ENCODE results near the gene CEP44.

The CEP44 gene

DNA sequence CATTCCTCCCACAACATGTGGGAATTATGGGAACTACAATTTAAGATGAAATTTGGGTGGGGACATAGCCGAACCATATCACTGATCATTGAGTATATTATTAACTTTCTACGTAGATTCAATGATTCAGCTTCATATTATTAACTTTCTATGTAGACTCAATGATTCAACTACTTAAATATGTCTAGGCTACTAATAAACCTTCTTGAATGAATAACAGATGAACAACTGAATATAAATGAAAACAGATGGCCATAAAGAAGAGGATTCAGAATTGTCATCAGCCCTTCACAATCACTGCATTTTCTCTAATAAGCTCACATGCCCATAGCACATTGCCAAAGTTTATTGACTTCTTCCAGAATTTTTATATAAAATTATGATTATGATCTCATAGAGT, 57.0 kb downstream of the CEP44 start:
- no peak for DNase-seq (ENCODE audit: low read depth)
- TF ChIP-seq, protein P1, sequence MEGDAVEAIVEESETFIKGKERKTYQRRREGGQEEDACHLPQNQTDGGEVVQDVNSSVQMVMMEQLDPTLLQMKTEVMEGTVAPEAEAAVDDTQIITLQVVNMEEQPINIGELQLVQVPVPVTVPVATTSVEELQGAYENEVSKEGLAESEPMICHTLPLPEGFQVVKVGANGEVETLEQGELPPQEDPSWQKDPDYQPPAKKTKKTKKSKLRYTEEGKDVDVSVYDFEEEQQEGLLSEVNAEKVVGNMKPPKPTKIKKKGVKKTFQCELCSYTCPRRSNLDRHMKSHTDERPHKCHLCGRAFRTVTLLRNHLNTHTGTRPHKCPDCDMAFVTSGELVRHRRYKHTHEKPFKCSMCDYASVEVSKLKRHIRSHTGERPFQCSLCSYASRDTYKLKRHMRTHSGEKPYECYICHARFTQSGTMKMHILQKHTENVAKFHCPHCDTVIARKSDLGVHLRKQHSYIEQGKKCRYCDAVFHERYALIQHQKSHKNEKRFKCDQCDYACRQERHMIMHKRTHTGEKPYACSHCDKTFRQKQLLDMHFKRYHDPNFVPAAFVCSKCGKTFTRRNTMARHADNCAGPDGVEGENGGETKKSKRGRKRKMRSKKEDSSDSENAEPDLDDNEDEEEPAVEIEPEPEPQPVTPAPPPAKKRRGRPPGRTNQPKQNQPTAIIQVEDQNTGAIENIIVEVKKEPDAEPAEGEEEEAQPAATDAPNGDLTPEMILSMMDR (IDR thresholded peaks at IDR 0.05; ENCODE audit: low read depth, low read length, missing control alignments): no peak
- no peak overlapping the region for H3K4me3 ChIP-seq (ENCODE audit: low read depth, low read length)

DNA sequence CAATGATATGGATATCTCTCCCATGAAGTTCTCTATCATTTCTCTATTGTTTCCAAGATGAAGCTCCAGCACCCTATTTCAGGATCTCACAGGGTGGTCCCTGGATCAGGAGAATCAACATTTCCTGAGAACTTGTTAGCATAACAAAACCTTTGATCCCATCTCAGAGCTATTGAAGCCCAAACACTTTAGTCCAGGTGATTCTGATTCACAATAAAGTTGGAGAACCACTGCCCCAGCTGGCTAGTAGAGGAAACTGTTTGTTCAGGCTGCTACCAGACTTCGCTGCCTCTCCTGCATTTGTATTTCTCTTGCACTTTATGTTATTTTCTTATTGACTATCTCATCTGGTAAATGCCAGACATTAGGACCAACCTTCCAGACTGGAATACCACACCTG, 65.4 kb downstream of the CEP44 start:
- no peak for DNase-seq (ENCODE audit: low read depth)
- no peak overlapping the region for H3K4me3 ChIP-seq (ENCODE audit: low read depth, low read length)
- TF ChIP-seq, protein P1 (IDR thresholded peaks at IDR 0.05; ENCODE audit: low read depth, low read length, missing control alignments): no peak

DNA sequence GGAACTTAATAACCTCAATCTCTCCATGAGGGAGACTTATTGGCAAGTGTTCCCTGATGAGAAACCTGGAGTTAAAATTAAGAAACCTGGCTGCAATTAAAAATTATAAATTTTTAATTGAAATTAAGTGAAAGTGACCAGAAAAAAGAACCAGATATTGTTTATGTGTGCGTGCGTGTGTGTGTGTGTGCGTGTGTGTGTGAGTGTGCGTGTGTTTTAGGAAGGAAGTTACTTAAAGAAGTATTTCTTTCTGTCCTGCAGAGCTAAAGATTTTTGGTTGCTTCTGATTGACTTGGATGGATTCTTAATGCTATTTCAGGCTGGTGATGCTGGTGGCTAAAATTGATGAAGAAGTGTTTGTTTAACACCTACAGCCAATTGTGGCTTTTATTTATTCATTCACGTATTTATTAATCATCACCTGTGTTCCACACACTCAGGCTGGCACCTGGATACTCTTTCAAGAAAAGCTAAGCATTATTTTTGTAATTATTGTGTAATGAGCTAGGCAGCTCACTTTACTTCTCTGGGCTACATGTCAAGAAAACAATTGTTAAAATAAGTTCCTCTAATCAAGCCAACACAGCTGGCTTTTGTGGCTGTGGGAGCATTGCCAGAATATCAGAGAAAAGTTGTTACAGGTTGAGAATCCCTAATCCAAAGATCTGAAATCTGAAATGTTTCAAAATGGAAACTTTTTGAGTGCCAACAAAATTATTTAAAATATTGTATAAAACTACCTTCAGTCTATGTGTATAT, 68.5 kb downstream of the CEP44 start:
- H3K4me3 ChIP-seq (ENCODE audit: low read depth, low read length): no peak overlapping the region
- TF ChIP-seq, protein P1 (IDR thresholded peaks at IDR 0.05; ENCODE audit: low read depth, low read length, missing control alignments): no peak
- no peak for DNase-seq (ENCODE audit: low read depth)

DNA sequence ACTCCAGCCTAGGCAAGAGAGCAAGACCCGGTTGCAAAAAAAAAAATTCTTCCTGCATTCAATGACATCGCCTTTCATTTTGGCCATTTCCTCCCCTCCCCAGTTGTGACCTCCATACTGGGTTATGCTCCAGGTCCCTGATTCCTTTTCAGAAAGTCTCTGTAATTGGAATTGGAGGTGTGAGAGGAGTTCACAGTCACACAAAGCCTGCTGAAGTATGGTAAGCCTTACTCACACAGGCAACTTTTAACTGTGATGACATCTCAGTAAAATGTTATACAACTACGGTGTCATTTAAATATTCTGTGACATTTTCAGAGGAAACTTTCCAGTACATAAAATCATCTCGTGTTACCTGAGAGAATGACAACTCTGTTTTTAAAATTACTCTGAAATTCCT, 73.6 kb downstream of the CEP44 start:
- H3K4me3 ChIP-seq (ENCODE audit: low read depth, low read length): no peak overlapping the region

DNA sequence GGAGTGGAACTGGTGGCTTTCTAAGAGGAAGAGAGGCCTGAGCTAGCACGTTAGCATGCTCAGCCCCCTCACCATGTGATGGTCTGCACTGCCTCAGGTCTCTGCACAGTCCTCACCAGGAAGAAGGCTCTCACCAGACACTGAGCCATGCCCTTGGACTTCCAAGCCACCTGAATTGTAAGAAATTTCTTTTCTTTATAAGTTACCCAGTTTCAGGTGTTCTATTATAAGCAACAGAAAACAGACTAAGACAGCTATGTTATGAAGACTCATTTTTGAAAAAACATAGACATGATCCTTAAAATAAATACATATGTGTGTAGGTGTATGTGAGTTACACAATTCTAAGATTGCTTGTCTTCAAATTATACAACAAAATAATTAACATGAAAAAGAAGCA, 74.7 kb downstream of the CEP44 start:
- no peak overlapping the region for H3K4me3 ChIP-seq (ENCODE audit: low read depth, low read length)
- TF ChIP-seq, protein P1 (IDR thresholded peaks at IDR 0.05; ENCODE audit: low read depth, low read length, missing control alignments): no peak
- DNase-seq (ENCODE audit: low read depth): no peak

More for the DNA sequence above, 73.6 kb downstream of the CEP44 start:
- no peak for DNase-seq (ENCODE audit: low read depth)
- TF ChIP-seq, protein P1 (IDR thresholded peaks at IDR 0.05; ENCODE audit: low read depth, low read length, missing control alignments): no peak

DNA sequence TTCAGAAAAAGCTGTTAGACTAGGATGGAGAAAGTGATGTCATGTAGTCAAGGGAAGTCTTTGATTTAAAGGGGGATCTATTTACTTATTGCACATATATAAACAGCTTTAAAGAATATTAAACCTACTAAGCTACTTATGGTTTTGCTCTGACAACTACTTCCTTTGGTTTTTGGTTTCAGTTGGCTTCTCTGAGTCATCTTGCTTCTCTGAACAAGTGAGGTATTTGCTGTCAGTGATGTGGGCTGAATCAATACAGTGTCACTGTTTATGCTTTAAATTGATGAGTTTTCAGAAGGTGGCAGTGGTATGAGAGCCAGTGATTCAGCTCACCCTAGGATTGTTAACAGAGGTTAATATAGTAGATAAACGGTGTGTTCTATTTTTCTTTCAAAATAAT, 75.1 kb downstream of the CEP44 start:
- DNase-seq (ENCODE audit: low read depth): peak; percentile 40

More for the DNA sequence above, 75.1 kb downstream of the CEP44 start:
- TF ChIP-seq, protein P1 (IDR thresholded peaks at IDR 0.05; ENCODE audit: low read depth, low read length, missing control alignments): no peak
- H3K4me3 ChIP-seq (ENCODE audit: low read depth, low read length): no peak overlapping the region

Data from GM12864 (cell line).